ENCODE results near the gene ATL3.

DNA sequence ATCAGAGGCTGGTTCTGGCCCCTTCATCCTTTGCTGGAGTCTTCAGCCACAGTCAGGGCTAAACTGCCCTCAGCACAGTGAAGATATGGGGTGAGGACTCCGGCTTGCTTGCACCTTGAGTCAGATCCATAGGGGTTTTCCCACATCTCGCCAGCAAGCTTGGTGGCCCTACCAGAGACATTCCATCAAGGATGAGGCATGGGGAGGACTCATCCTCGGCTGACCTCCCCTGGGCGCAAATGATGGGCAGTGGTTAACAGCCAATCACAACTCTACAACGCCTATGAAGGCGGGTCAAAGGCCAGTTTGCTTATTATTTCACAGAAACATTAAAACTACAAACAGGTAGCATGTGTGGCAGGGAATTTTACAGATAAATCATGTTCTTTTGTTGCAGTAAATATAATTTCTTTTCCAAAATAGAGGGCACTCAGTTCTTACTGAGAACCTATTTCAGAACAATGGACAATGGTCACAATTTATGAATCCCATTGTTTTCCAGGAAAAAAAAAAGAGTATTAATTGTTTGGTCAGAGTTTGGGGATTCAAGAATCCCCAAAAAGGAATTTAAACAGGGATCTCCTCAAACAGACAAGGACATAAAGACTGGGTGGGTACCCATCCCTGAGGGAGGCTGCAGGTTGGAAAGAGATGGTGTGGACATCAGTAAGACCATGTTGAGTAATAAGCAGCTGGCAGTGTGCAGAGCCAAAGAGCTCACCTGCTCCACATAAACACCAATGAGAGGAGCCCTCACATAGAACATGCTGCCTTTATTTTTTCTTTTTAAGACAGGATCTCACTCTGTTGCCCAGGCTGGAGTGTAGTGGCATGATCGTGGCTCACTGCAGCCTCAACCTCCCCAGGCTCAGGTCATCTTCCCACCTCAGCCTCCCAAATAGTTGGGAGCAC lies 71.7 kb downstream of the ATL3 start:
- TF ChIP-seq, protein P1, sequence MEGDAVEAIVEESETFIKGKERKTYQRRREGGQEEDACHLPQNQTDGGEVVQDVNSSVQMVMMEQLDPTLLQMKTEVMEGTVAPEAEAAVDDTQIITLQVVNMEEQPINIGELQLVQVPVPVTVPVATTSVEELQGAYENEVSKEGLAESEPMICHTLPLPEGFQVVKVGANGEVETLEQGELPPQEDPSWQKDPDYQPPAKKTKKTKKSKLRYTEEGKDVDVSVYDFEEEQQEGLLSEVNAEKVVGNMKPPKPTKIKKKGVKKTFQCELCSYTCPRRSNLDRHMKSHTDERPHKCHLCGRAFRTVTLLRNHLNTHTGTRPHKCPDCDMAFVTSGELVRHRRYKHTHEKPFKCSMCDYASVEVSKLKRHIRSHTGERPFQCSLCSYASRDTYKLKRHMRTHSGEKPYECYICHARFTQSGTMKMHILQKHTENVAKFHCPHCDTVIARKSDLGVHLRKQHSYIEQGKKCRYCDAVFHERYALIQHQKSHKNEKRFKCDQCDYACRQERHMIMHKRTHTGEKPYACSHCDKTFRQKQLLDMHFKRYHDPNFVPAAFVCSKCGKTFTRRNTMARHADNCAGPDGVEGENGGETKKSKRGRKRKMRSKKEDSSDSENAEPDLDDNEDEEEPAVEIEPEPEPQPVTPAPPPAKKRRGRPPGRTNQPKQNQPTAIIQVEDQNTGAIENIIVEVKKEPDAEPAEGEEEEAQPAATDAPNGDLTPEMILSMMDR (IDR thresholded peaks at IDR 0.05; ENCODE audit: poor library complexity): no peak
- TF ChIP-seq EZH2phosphoT487 (IDR thresholded peaks at IDR 0.05; ENCODE audit: low read depth, severe bottlenecking, unreplicated experiment) (no peak), EZH2 (IDR thresholded peaks at IDR 0.05; ENCODE audit: borderline replicate concordance) (no peak)

All from hepatocyte (in vitro differentiated cells).